ENCODE measurements around the gene ALPP.

- TF ChIP-seq, protein P1, sequence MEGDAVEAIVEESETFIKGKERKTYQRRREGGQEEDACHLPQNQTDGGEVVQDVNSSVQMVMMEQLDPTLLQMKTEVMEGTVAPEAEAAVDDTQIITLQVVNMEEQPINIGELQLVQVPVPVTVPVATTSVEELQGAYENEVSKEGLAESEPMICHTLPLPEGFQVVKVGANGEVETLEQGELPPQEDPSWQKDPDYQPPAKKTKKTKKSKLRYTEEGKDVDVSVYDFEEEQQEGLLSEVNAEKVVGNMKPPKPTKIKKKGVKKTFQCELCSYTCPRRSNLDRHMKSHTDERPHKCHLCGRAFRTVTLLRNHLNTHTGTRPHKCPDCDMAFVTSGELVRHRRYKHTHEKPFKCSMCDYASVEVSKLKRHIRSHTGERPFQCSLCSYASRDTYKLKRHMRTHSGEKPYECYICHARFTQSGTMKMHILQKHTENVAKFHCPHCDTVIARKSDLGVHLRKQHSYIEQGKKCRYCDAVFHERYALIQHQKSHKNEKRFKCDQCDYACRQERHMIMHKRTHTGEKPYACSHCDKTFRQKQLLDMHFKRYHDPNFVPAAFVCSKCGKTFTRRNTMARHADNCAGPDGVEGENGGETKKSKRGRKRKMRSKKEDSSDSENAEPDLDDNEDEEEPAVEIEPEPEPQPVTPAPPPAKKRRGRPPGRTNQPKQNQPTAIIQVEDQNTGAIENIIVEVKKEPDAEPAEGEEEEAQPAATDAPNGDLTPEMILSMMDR (IDR thresholded peaks at IDR 0.05; ENCODE audit: borderline replicate concordance, extremely low read depth, low read length, poor library complexity, severe bottlenecking) = no peak
- TF ChIP-seq EZH2 (IDR thresholded peaks at IDR 0.05; ENCODE audit: borderline replicate concordance, low read depth, low read length, severe bottlenecking) = no peak
Observed at GRCh38 chr2:232349546-232349945, 29.0 kb upstream of the ALPP start.
